HCEC 1CT (cell line): ENCODE data around the gene FNDC7.
"Not testable (repeated sequence)": the region's sequence is repeated elsewhere in the genome, so short reads cannot be mapped to it uniquely, and the experiment has no call there.

ENCODE experiments used
- DNase-seq: peaks from one replicate; pipeline ENCODE4 v3.0.0-alpha.2; 2017

Gene FNDC7

GRCh38 chr1:108699375-108700332 lies 13.1 kb upstream of the FNDC7 start:
- DNase-seq = no peak

DNA sequence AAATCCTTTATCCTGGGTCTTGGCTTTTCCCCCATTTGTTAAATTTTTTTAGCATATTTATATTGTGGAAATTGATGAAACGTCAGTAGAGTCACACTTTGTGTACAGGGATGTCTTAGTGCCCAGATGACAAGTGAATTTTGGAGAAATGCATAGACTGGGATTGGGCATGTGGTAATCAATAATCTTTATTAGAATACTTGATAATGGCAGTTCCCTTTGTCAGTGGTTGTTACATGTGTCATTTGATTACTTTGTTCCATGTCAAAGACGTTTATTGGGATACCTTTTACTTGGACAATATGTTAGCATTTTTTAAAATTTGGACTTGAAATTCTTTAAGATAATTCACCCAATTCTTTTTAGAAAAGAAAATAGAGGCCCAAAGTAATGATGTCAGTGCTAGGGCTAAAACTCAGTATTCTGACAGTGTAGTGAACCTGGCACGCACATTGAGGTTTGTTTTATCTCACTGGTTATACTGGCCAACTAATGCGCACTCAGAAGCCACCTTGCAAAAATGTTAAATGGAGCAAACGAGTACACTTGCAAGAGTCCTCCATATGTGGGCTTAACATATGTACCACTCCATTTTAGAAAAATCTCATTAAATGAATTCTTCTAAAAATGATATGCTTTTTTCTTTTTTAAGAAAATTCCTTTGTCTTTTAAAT lies 11.4 kb upstream of the FNDC7 start:
- DNase-seq = no peak

DNA sequence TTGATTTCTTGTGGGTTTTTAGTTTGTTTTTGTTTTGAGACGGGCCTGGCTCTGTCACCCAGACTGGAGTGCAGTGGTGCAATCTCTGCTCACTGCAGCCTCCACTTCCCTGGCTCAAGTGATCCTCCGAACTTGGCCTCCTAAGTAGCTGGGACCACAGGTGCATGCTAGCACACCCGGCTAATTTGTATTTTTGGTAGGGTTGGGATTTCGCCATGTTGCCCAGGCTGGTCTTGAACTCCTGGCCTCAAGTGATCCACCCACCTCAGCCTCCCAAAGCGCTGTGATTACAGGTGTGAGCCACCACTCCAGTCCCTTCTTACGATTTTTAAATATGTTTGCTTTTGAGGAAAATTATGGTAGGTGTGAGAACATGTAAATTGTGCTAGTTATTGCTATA lies 10.6 kb upstream of the FNDC7 start:
- not testable (repeated sequence) for DNase-seq

DNA sequence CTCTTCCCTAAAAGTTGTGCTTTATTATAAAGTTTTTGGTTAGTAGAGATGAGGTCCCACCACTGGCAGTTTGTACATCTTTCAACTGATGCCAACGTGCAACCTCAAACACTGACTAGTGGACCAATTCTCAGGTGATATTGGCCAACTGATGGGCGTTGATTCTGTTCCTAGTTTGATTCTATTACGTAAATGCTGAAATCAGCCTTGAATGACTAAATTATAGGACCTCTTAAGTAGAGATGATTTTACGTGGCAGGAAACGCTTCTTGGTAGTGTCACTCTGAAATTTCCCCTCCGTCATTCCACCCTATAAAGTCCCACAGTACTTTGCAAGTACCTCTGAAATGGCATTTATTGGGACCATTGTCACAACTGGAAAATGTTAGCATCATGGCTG lies 8.8 kb upstream of the FNDC7 start:
- DNase-seq = peak; percentile 48

GRCh38 chr1:108704496-108704895 lies 8.2 kb upstream of the FNDC7 start:
- peak; percentile 81 for DNase-seq

DNA sequence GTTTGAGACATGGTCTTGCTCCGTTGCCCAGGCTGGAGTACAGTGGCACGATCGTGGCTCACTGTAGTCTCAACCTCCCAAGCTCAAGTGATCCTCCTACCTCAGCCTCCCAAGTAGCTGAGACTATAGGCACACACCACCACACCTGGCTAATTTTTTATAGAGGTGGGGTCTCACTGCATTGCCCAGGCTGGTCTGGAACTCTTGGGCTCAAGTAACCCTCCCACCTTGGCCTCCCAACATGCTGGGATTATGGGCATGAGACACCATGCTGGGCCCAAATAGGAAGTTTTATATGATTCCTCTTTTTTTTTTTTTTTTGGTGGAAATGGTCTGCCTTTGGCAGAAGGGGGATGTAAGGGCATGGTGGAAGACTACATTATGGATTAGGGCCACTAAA lies 6.1 kb upstream of the FNDC7 start:
- DNase-seq = no peak

GRCh38 chr1:108708691-108709660 lies 3.7 kb upstream of the FNDC7 start:
- DNase-seq = no peak

- no peak for DNase-seq
These were observed 3.2 kb downstream of the FNDC7 start for GRCh38 chr1:108715932-108716331.

DNA sequence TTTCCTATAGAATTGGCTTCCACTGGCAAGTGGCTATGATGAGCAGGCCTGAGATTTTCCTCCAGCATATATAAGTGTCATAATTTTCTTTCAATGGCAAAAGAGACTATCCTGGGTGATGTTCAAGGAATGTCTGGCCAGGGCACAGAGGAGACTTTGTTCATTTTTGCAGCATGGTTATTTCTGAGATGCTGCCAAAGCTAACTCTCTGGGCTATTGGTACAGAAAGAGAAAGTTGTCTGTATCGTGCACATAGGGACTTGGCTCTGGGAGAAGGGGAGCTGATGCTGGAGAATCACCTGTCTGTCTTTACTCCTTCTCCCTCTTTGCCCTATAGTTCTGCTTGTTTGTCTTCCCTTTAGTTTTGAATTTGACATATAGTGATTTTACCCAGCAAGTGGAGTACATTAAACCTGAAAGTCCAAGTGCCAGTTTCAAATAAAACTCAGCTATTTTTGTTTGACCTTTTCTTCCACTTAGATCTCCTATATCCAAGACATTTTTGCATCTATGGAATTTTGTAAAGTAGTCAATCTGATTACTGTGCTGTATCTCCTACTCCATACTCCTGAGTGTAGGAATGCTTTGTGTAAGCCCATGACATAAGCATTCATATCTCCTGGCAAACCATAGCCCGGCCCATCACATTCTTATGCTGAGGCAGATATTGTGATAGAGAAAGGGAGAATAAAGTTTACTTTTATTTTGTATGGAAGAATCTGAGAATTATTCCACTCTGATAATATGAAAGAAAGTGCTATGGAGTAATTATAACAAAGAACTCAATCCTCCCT lies 3.9 kb downstream of the FNDC7 start:
- no peak for DNase-seq

- no peak for DNase-seq
These were observed 5.1 kb downstream of the FNDC7 start for GRCh38 chr1:108717774-108718316.

DNA sequence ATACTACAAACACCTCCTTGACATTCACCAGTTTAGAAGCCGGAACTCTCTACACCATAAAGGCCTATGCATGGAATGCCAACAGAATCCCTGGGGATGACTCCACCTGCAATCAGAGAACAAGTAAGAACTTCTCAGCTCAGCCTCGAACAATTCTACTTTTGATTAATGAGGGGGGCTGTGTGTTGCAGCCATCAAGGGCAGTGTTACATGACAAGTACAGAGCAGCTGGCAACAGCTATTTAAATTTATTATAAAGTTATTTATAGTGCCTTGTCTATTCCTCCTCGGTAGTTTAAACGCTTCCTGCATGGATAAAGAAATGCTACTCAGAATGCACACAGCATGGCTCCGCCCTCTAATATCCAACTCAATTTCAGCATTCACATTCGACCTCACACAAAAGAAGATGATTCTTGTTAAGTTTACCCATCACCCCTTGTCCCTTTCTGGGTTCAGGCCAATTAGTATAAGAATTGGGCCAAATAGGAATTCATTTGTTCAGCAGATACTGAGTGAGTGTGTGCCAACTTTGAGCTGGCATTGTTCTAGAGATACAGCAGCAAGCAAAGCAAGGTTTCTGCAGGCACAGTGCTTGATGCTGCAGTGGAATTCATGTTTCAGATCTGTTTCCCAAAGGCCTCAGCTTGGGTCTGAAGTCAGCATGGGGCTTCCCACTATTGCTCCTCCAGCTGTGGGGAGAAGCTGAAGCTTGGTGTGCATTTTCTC lies 6.4 kb downstream of the FNDC7 start:
- DNase-seq = no peak

DNA sequence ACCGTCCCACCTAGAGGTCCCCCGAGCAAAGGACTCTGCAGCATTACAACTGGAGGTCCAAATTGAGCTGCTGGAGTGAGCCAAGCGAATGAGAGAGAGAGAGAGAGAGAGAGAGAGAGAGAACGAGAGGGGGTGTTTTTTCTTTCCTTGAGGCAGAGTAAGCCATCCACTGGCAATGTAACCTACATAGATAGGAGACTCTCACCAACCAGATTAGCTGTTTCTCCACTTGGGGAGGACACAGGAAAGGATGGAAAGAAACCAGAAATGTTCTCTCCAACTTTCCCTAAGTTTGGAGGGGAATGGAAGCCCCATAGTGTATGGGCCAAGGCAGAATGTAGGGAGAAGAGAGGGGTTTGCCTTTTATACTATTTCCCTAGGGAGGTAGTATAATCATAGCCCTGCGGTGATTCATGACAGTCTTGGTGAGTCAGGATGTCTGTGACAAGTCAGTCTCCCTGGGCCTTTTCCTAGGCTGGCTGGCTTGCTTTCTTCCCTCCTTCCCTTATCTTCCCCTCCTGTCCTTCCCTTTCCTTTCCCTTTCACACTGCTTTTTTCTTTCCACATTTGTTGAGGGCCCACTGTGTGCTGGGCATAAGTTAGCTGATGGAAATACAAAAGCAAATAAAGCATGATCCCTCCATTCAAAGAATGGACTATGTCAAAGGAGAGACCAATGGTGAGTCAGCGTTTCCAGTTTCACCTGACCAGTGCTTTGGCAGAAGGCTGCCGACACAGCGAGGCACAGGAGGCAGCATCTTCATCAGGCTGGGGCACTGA lies 7.1 kb downstream of the FNDC7 start:
- peak; percentile 81 for DNase-seq

- DNase-seq = peak; percentile 30
These were observed 9.6 kb downstream of the FNDC7 start for GRCh38 chr1:108722292-108722691.

GRCh38 chr1:108725906-108726305 lies 13.2 kb downstream of the FNDC7 start:
- DNase-seq = no peak

GRCh38 chr1:108728327-108728923 lies 15.7 kb downstream of the FNDC7 start:
- no peak for DNase-seq

- DNase-seq = no peak
These were observed 16.8 kb downstream of the FNDC7 start for GRCh38 chr1:108729481-108729880.

DNA sequence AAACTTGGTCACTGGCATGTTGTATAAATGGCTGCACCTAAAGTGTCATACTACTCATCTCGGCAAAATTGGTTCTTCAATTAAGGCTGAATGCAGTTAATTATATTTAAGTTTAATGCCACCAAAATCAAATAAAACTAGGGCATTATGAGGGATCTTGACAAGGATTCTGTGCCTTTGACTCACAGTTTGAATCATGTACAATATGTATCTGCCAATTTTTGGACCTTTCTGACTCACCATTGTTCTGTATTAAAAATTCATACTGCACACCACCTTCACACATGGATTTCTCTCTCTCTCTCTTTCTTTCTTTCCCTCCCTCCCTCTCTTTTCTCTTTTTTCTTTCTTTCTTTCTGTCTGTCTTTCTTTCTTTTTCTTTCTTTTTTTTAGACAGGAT lies 19.7 kb downstream of the FNDC7 start:
- peak; percentile 55 for DNase-seq

- DNase-seq = no peak
These were observed 21.6 kb downstream of the FNDC7 start for GRCh38 chr1:108734171-108734865.

DNA sequence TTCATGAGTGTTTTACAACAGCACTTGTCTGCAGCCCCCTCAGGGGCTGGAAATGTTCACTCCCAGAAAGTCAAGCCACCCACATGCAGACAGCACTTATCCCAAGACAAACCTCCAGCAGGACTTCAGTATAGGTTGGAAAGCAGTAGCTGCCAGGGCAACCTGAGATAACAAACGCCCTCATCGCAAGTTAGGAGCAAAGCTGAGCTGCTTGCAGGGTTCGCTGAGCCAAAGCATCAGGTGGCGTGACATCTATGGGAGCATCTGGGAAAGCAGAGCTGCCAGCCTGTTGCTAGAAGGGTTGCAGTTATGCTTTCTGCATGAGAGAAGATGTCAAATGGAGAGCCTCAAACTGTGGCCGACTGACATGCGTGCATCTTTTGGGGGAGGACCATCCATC lies 29.5 kb downstream of the FNDC7 start:
- no peak for DNase-seq
